WTC11 (cell line): Measurements from ENCODE around the gene KCNIP4.

Experiments
- ATF1 ChIP-seq: sonication (generic); formaldehyde crosslinking; IDR thresholded peaks from 2 replicates; pipeline ENCODE4 v1.8.1; 2023; ENCODE audit warnings: mild to moderate bottlenecking, moderate library complexity, missing genetic modification reagents
- CREB1 ChIP-seq: sonication (generic); formaldehyde crosslinking; IDR thresholded peaks from 2 replicates; pipeline ENCODE4 v1.8.0; 2023; ENCODE audit warnings: mild to moderate bottlenecking, missing genetic modification reagents
- CTCF ChIP-seq: fragments of 200-600 bp; IDR thresholded peaks from 2 replicates; pipeline ENCODE4 v1.8.0; 2022; ENCODE audit warnings: antibody characterized with exemption
- ELF4 ChIP-seq: sonication (generic); formaldehyde crosslinking; IDR thresholded peaks from 2 replicates; pipeline ENCODE4 v1.8.1; 2022; ENCODE audit warnings: low read depth, mild to moderate bottlenecking, moderate library complexity, missing genetic modification reagents
- ESRRA ChIP-seq: sonication (generic); formaldehyde crosslinking; IDR thresholded peaks from 2 replicates; pipeline ENCODE4 v1.8.1; 2022; ENCODE audit warnings: mild to moderate bottlenecking, missing genetic modification reagents, borderline replicate concordance
- IRF1 ChIP-seq: sonication (generic); formaldehyde crosslinking; IDR thresholded peaks from 2 replicates; pipeline ENCODE4 v1.8.0; 2023; ENCODE audit warnings: missing genetic modification reagents
- MLX ChIP-seq: sonication (generic); formaldehyde crosslinking; IDR thresholded peaks from 2 replicates; pipeline ENCODE4 v1.8.1; 2023; ENCODE audit warnings: mild to moderate bottlenecking, missing genetic modification reagents, moderate library complexity
- PREB ChIP-seq: sonication (generic); formaldehyde crosslinking; IDR thresholded peaks from 2 replicates; pipeline ENCODE4 v1.8.1; 2022; ENCODE audit warnings: mild to moderate bottlenecking, missing genetic modification reagents, moderate library complexity, borderline replicate concordance
- SP1 ChIP-seq: sonication (generic); formaldehyde crosslinking; conservative IDR thresholded peaks from 2 replicates; pipeline ENCODE4 v1.8.1; 2022; ENCODE audit warnings: missing genetic modification reagents
- STAT6 ChIP-seq: sonication (generic); formaldehyde crosslinking; conservative IDR thresholded peaks from 2 replicates; pipeline ENCODE4 v1.8.1; 2023; ENCODE audit warnings: mild to moderate bottlenecking, low read depth, missing genetic modification reagents, moderate library complexity
- TEAD4 ChIP-seq: sonication (generic); formaldehyde crosslinking; IDR thresholded peaks from 2 replicates; pipeline ENCODE4 v1.8.0; 2022; ENCODE audit warnings: mild to moderate bottlenecking, missing genetic modification reagents
- USF2 ChIP-seq: sonication (generic); formaldehyde crosslinking; IDR thresholded peaks from 2 replicates; pipeline ENCODE4 v1.8.1; 2023; ENCODE audit warnings: mild to moderate bottlenecking, missing genetic modification reagents, moderate library complexity
- ZNF281 ChIP-seq: sonication (generic); formaldehyde crosslinking; IDR thresholded peaks from 2 replicates; pipeline ENCODE4 v1.8.0; 2023; ENCODE audit warnings: mild to moderate bottlenecking, missing genetic modification reagents

- no peak for TF ChIP-seq SP1 (CRISPR knock-in tag)
- TF ChIP-seq CTCF = no peak
- TF ChIP-seq TEAD4 = no peak
- no peak for TF ChIP-seq CREB1 (CRISPR knock-in tag)
- no peak for TF ChIP-seq PREB
- TF ChIP-seq ATF1 (CRISPR knock-in tag) = no peak
- no peak for TF ChIP-seq MLX (CRISPR knock-in tag)
- no peak for TF ChIP-seq ZNF281 (CRISPR knock-in tag)
- no peak for TF ChIP-seq IRF1 (CRISPR knock-in tag)
- no peak for TF ChIP-seq ESRRA (CRISPR knock-in tag)
- TF ChIP-seq ELF4 = no peak
- TF ChIP-seq STAT6 = no peak
- TF ChIP-seq USF2 = no peak
Measured at GRCh38 chr4:21457086-21457840, 491.3 kb downstream of the KCNIP4 start.
